Measurements from ENCODE around the gene ZNF668.

DNA sequence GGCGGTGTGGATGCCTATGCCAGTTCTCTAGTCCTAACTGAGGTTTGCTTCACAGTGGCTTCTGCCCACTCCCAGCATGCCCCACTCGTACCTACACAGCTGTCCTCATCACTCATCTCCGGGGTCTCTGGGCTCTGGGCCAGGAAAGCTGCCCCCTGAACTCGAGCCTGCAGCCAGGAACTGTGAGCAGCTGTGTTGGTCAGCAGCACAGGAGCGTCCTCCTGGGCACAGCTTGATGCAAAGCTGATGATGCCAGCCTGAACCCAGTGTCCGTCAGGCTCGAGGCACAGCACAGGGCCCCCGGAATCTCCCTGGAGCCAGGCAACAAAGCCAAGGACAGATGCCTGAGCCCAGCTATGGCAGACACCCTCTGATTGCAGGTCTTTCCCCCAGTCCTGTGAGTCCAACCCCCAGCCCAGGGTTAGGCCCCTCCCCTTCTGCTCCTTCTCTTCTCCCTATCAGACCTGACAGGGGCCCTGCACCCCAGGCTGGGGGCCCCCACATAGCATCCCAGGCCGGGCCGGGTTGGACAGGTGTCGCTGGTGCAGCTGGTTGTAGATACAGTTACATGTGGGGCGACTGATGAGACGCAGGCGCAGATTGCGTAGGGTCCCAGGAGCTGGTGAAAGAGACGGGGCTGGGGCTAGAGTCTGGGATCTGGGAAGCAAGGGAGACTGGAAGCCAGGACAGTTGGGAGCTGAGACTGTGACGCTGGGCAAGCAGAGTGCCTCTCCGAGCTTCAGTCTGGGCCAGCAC, 12.0 kb upstream of the ZNF668 start:
- TF ChIP-seq, protein P1, sequence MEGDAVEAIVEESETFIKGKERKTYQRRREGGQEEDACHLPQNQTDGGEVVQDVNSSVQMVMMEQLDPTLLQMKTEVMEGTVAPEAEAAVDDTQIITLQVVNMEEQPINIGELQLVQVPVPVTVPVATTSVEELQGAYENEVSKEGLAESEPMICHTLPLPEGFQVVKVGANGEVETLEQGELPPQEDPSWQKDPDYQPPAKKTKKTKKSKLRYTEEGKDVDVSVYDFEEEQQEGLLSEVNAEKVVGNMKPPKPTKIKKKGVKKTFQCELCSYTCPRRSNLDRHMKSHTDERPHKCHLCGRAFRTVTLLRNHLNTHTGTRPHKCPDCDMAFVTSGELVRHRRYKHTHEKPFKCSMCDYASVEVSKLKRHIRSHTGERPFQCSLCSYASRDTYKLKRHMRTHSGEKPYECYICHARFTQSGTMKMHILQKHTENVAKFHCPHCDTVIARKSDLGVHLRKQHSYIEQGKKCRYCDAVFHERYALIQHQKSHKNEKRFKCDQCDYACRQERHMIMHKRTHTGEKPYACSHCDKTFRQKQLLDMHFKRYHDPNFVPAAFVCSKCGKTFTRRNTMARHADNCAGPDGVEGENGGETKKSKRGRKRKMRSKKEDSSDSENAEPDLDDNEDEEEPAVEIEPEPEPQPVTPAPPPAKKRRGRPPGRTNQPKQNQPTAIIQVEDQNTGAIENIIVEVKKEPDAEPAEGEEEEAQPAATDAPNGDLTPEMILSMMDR (IDR thresholded peaks at IDR 0.05), result no peak
- no peak for TF ChIP-seq POLR2A (IDR thresholded peaks at IDR 0.05)
